EH (cell line): ENCODE measurements around the gene ALKBH8.
"Not testable (repeated sequence)": the region's sequence is repeated elsewhere in the genome, so short reads cannot be mapped to it uniquely, and the experiment has no call there.

ENCODE experiments used
- DNase-seq: peaks from one replicate; pipeline ENCODE4 v3.0.0-alpha.2; 2015; ENCODE audit warnings: low read depth

ALKBH8 gene

DNA sequence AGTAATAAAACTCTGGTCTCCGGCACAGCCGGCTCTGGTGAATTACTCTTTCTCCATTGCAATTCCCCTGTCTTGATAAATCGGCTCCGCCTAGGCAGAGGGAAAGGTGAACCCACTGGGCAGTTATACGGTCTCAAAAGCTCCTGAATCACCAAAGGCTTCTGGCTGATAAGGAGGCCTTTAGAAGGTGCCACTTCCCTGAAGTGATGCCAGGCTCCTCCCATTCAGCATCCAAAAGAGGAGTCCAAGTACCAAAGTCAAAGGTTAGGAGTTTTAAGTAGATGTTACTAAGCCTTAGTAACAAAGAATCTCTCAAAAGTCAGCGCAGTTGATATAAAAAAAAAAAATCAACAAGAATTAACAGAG lies 11.8 kb upstream of the ALKBH8 start:
- DNase-seq = no peak

DNA sequence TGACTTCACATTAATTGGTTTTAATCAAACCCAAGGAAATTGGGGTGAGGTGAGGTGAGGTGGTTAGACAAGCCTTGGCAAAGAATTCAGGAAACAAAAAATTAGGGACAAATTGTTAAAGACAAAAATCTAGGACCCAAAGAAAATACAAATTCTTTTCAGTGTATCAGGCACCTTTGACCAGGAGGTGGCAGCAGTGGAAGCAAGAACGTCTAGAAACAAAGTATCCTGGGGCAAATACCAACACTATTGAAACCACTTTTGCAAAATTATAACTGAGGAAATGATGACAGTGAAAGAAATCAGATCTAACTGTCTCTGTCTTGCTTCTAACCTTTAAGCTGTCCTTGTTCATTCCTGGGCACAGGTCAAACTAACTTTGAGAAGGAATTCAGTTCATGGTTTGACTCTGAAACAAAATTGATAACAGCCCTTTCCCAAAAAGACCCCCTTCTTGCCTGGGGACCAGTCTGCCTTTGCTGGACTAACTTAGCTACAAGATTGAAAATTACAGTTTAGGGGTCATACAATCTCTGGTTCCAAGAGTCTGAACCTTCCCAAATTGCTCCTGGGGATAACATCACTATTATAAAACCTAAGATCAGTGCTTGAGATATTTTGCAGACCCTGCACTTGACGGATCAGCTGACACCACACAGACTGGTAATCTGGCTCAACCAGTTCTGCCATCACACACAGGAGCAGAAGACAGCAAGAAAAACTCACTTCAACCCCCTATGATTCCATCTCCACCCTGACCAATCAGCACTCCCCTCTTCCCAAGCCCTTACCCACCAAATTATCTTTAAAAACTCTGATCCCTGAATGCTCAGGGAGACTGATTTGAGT lies 11.2 kb upstream of the ALKBH8 start:
- DNase-seq = peak; percentile 62

DNA sequence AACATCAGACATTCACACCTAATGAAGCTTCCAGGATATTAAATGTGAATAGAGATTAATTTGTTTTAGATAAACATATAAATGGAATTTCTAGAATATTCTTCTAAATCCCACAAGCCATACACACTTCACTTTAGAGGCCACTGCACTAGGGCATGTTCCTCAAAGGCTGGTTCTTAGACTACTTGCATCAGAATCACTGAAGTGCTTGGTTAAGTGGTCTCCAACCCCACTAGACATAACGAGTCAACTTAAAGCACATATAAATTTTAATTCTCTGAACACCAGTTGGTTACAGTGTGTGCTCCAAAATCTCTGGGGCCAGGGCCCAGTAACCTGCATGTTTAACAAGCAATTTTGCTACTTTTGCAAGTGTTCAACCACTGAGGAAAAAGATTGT lies 7.9 kb upstream of the ALKBH8 start:
- no peak for DNase-seq

DNA sequence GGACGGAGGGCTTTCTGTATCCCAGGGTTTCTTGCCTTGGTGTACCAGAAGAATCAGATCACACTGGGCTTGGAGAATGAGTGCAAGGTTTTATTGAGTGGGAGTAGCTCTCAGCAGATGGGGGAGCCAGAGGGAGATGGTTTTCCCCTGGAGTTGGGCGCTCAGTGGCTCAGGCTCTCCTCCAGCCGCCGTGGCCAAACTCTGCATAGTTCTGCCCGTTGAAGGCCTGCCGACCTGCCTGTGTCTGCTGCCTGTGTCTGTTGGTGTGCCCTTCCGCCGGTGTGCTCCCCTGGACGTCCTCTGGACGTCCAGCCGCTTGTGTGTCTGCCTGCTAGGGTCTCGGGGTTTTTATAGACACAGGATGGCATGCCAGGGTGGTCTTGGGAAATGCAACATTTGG lies 4.5 kb upstream of the ALKBH8 start:
- no peak for DNase-seq

DNA sequence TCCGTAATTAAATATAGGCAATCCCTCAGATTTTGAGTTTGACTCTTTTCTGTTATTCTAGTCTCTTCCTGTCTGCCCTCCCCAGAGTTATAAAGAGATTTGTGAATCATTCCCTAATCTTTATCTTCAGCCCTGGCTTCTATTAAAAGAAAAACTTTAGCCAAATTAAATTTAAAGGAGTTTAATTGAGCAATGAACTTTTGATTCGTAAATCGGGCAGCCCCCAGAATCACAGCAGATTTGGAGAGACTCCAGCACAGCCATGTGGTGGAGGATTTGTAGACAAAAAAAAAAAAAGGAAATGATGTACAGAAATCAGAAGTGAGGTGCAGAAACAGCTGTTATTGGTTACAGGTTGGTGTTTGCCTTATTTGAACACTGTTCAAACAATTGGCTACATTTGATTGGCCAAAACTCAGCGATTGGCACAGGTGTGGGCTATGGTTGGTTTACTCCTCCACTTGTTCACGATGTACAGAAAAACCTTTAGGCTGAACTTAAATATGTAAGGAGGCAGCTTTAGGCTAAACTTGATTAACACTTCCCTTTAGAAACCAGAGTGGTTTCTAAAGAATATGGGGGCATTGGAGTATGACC lies 2.3 kb upstream of the ALKBH8 start:
- no peak for DNase-seq

DNA sequence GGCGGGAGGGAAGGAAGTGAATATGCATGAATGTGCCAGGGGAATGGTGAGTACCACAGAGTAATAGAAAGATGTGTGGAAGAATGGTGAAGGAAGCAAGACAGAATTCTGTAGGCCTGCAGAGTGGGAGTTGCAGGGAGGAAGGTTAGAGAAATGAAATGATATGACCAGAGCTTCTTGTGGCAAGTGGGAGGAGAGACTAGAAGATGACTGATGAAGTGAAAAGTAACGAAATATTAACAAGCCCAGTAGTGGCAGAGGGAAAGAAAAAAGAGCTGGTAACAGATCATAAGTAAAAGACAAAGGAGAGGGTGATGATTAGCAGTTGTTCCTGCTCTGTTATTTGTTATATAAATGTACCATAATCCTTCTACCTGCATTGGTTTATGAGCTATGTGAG lies 1.0 kb upstream of the ALKBH8 start:
- no peak for DNase-seq

DNA sequence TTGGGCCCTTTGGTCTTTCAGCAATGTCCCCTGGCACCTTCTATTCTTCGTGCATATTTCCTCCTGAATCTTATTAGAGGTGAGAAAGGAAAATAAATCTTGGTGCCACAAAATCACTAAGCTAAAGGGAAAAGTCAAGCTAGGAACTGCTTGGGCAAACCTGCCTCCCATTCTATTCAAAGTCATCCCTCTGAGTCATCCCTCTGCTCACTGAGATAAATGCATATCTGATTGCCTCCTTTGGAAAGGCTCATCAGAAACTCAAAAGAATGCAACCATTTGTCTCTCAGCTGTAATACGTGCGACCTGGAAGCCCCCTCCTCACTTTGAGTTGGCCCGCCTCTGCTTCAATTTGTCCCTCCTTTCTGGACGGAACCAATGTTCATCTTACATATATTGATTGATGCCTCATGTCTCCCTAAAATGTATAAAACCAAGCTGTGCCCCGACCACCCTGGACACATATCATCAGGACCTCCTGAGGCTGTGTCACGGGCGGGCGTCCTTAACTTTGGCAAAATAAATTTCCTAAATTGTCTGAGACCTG lies 493 bp upstream of the ALKBH8 start:
- peak; percentile 28 for DNase-seq

DNA sequence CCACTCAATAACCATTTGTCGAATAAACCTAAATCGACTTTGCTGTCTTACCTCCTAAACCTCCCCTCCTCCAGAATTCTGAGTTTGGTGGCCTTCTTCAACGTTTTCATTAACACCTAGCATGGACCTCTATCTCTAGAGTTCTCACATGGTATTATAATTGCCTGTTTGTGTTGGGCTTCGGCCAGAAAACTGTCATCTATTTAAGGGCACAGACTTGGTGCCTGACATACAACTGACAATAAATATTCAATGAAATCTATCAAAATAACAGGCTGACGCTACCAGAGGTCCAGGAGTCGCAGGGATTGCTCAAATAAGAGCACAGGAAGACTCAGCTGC lies 687 bp downstream of the ALKBH8 start:
- no peak for DNase-seq

DNA sequence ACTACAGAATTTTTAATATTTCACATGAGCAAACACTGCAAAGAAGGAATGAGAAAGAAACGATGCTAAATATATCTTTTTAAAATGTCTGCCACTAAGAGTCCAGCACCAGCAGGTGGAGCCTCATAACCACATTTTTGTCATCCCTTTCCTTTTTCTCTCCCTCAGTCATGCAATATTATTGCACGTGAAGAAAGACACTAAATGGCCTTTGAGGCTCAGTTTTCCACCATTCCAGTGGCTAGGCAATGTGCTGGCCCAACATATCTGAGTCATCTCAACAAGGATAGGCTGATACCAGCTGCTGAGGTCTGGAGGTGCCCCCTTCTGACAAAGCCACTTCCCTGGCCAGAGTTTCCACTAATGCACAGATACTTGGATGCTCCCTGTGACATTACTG lies 1.8 kb downstream of the ALKBH8 start:
- peak; percentile 74 for DNase-seq

DNA sequence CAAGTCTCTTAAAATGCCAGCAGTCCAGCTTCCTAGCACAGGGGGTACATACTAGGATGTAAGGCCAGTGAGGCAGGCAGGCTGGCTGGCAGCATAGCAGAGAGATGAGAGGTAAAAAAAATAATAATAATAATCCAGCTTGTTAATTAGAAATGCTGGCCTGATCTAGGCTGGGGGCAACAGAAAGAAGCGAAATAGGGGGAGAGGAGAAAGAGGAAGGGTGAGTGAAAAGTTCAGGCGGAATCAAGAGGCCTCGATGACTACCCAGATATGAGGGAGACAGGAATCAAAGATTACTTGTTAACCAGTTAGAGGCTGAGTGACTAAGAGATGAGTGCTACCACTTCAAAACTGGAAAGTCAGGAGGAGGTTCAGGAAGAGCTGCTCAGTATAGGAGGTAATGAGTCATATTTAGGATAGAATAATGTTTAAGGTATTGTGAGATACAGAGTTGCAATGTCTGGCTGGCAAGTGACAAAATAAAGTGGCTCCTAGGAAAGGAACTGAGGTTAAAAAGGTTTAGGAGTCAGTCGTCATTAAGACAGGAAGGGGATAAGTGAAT lies 2.8 kb downstream of the ALKBH8 start:
- peak; percentile 82 for DNase-seq

DNA sequence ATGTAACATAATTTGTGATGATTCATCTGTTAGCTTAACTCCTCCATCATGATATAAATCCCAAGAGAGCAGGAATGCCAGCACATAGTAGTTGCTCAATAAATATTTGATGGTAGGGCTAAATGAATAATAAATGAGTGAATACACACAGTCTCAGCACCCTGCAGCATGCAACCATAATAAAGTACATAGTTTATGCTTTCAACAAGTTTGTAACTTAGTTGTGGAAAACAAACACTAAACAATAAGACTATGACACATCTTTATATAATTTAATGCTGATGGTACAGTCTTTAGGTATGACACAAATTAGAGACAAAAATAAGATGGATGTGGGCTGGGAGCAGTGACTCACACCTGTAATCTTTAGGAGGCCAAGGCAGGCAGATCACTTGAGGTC lies 3.8 kb downstream of the ALKBH8 start:
- peak; percentile 78 for DNase-seq

DNA sequence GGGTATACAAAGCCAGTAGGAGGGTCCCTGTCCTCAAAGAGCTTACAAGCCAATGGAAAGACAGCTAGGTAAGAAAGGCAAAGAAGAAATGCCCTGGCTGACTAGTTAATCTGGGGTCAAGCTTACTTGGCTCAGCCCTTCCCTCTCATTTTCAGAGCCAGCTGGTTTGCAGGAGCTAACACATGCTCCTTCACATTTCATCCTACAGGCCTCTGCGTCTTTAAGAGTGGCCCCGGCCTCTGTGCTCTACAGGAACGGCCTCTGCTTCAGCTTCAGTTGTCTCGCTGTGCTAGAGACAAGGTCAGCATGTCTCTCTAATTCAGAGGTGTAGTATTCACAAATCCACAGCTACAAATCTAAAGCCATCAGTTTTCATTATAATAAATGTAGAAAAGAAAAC lies 15.2 kb downstream of the ALKBH8 start:
- DNase-seq = no peak

DNA sequence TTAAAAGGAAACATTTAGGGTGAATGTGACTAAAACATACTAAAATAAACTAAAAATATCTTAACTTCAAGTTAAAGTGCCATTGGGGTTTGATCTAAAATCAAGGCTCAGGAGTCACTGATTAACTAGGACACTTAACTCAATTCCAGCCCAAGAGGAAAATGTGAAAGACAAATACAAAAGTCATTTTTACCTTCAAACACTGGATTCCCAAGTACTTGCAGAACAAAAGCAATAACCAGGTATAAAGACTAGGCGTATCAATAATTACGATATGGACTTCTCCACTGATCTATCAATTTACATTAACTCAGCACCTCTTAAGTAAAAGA lies 15.6 kb downstream of the ALKBH8 start:
- DNase-seq = no peak

DNA sequence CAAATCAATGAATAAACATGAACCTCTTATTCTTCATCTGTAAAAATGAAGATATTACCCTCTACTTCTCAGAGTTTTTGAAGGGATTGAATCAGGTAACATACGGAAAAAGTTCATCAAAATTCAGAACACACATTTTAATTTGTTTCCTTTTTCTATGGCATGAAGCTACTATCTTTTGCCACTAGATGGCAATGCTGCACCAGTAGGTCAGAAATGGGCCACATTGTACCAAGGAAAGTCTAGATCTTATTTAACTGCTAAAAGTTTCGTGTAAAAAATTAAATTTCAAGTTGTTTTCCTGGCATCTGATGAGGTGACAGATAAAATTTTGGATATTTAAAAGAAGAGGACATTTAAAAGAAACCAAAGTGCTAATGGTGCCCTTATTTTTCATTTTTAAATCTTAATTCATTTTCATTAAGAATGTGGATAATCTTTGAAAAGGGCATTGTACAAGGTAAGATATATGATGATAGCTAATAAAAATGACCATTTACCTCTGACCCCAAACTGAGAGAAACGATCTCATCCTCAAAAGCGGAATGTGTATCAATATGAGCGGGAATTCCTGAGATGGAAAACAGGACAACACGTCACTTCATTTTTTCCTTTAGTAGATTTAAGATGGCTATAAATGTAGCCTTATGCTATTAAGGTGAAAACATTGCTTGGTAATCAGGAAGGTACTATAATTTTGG lies 16.1 kb downstream of the ALKBH8 start:
- peak; percentile 56 for DNase-seq

DNA sequence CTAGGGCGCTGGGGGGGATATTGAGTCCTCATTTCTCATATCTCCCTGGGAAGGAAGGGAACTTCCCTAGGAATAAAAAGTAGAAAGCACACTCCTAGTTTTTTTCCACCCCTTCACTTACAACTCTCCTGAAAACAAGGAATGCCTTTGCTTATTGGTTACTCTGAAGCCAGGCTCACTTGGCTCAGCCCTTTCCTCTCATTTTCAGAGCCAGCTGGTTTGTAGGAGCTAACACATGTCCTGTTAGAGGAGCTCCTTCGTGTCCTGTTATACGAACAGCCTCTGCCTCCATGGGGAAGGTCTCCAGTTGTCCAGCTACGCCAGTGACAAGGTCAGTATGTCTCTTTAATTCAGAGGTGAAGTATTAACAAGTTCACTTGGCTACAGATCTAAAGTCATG lies 17.6 kb downstream of the ALKBH8 start:
- no peak for DNase-seq

DNA sequence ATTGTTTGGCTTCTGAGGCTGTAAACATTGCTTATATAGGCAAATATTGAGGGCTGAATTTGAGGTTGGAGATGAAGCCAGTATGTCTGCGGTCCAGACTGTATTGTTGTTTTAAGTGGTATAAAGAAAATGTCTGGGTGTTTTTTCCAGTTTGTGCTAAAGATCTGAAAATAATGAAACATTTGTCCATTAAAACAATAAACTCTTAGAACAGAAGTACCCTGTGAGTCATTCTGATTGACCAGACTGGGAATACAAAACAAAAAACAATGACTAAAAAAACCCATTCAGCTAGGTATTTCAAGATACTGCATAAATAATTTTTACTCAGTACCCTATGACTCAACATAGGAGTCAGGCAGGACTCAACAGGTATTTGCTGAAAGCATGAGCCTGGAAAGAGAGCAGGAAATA lies 20.4 kb downstream of the ALKBH8 start:
- DNase-seq = peak; percentile 55

DNA sequence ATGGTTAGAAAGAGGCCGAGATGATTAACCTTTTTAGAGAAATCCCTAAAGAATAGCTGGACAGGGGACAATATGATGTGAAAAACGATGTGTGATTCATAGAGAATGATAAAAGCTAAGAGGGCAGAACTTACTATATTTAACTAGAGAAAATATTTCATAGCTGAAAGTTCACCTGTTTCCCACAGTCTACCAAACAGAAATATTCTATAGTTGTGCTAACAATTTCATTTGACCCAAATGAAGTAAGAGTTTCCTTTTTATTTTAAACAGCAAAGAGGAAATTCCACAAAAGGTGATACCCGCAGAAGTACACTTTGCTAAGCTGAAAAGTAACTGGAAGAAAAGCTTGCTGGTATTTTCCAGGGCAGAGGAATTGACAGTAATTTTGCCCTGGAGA lies 26.7 kb downstream of the ALKBH8 start:
- DNase-seq = no peak

DNA sequence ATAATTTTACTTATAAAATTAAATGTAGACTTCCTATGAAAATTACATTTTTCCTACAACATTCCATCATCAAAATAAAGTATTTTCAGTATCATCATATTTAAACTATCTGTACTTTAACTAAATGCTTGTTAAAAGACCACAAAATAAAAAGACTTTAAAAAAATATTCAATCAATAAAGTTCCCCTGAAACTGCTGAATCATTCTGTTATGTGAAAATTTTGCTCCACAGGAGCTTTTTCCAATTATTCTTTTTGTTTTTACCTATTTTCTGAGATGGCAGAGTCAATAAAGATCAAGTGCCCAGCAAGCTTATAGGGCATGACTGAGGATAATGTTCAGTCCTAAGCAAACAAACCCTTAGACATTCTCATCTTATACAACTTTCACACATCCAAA lies 27.3 kb downstream of the ALKBH8 start:
- DNase-seq = no peak

DNA sequence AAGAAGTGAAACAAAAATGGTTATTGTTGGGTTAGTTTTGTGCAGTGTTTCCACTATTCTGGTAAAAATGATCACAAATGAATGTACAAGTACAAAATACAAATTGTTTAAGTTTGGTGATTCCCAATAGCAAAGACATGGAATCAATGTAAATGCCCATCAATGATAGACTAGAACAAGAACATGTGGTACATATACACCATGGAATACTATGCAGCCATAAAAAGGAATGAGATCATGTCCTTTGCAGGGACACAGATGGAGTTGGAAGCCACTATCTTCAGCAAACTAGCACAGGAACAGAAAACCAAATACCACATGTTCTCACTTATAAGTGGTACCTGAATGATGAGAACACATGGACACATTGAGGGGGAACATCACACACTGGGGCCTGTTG lies 28.4 kb downstream of the ALKBH8 start:
- DNase-seq = not testable (repeated sequence)

DNA sequence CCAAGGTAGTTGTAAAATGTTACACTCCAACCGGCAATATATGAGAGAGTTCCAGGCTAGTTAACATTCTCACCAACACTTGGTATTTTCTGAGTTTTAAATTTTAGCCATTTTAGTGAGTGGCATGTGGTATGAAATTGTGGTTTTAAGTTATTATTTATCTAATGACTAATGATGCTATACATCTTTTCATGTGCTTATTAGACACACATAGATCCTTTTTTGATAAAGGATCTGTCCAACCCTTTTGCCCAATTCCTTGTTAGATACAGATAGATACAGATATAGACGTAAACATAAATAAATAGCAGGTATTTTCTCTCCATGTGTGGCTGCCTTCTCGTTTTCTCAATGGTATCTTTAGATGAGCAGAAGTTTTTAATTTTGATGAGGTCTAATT lies 39.3 kb downstream of the ALKBH8 start:
- DNase-seq = no peak

DNA sequence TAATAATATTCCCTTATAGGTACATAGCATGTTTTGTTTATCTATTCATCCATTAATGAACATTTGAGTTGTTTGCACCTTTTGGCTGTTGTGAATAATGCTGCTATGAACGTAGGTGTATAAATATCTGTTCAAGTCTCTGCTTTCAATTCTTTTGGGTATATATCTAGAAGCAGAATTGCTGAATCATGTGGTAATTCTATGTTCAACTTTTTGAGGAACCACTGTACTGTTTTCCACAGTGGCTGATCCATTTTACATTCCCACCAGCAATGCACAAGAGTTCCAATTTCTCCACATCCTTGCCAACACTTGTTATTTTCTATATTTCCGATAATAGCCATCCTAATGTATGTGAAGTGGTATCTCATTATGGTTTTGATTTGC lies 56.7 kb downstream of the ALKBH8 start:
- DNase-seq = no peak

DNA sequence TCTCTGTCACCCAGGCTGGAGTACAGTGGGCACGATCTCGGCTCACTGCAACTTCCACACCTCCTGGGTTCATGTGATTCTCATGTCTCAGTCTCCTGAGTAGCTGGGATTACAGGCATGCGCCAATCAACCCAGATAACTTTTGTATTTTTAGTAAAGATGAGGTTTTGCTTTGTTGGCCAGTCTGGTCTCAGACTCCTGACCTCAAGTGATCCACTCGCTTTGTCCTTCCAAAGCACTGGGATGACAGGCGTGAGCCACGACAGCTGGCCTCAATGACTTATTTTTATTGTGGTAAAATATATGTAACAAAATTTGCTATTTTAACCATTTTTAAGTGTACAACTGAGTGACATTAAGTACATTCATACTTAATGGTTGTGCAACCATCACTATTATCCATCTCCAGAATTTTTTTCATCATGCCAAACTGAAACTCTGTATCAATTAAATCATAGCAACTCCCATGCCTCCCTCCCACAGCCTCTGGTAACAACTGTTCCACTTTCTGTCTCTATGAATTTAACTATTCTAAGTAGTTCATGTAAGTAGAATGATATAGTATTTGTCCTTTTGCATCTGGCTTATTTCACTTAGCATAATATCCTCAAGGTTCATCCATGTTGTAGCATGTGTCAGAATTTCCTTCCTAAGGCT lies 57.2 kb downstream of the ALKBH8 start:
- no peak for DNase-seq
